PC-9 (cell line): ENCODE results near the gene TSPEAR. TPM values are rescaled to one million over a fixed set of nuclear protein-coding genes. Genes with fewer than 3 reads are reported as not detected.

ENCODE experiments used
- BruUV-seq: library from RNA; stranded (reverse); fragments of 400-500 nt; replicated peaks from 2 replicates; lab custom pipeline; 2021; lab: Mats Ljungman, UMichigan
- CTCF ChIA-PET: fragments of 300-600 bp; sonication (Branson Sonifier 250); formaldehyde crosslinking; loops from one replicate; lab custom pipeline; 2022; ENCODE audit warnings: antibody characterized with exemption; lab: Charles Lee
- POLR2A ChIA-PET: fragments of 300-600 bp; sonication (Branson Sonifier 250); formaldehyde crosslinking; loops from one replicate; lab custom pipeline; 2022; ENCODE audit warnings: antibody characterized with exemption; ENCODE audit not compliant: unreplicated experiment; lab: Charles Lee
- DNase-seq, 2 experiments: peaks; one replicate each; pipeline versions ENCODE4 v3.0.0 to v3.0.0-alpha.2; 2015 to 2022; ENCODE audit warnings: mixed read lengths in 1 of 2
- H2AFZ ChIP-seq: fragments of 200-600 bp; sonication (generic); 2 replicates; pipeline ENCODE4 v1.8.1; 2017; ENCODE audit warnings: antibody characterized with exemption
- H3F3A ChIP-seq: fragments of 200-600 bp; sonication (generic); 2 replicates; pipeline ENCODE4 v1.8.1; 2017; ENCODE audit warnings: antibody characterized with exemption, mild to moderate bottlenecking, low read depth; ENCODE audit not compliant: insufficient read depth
- H3K27ac ChIP-seq: fragments of 200-600 bp; sonication (generic); 2 replicates; pipeline ENCODE4 v1.6.1; 2016; ENCODE audit warnings: mixed run types
- H3K27me3 ChIP-seq: fragments of 200-600 bp; sonication (generic); 2 replicates; pipeline ENCODE4 v1.6.1; 2016; ENCODE audit warnings: low read depth, mixed run types; ENCODE audit not compliant: insufficient read depth
- H3K36me3 ChIP-seq: fragments of 200-600 bp; sonication (generic); 2 replicates; pipeline ENCODE4 v1.6.1; 2016; ENCODE audit warnings: low read depth, mixed run types
- H3K4me1 ChIP-seq: fragments of 200-600 bp; sonication (generic); replicated peaks from 2 replicates; pipeline ENCODE4 v1.6.1; 2016; ENCODE audit warnings: mixed run types; ENCODE audit not compliant: insufficient read depth
- H3K4me2 ChIP-seq: fragments of 200-600 bp; sonication (generic); 2 replicates; pipeline ENCODE4 v1.6.1; 2017; ENCODE audit warnings: mixed run types
- H3K4me3 ChIP-seq: fragments of 200-600 bp; sonication (generic); 2 replicates; pipeline ENCODE4 v1.6.1; 2016; ENCODE audit warnings: mixed run types
- H3K79me2 ChIP-seq: fragments of 200-600 bp; sonication (generic); 2 replicates; pipeline ENCODE4 v1.6.1; 2017; ENCODE audit warnings: low read depth, mixed run types
- H3K9me2 ChIP-seq: fragments of 200-600 bp; sonication (generic); 2 replicates; pipeline ENCODE4 v1.8.1; 2017; ENCODE audit warnings: mild to moderate bottlenecking; ENCODE audit not compliant: insufficient read depth
- H3K9me3 ChIP-seq: fragments of 200-600 bp; sonication (generic); 2 replicates; pipeline ENCODE4 v1.8.1; 2016; ENCODE audit warnings: low read depth; ENCODE audit not compliant: insufficient read depth
- H4K20me1 ChIP-seq: fragments of 200-600 bp; sonication (generic); 2 replicates; pipeline ENCODE4 v1.8.1; 2017; ENCODE audit not compliant: insufficient read depth
- EZH2 ChIP-seq: fragments of 200-600 bp; sonication (generic); IDR thresholded peaks from 2 replicates; pipeline ENCODE4 v1.8.0; 2017; ENCODE audit warnings: antibody characterized with exemption, low read depth
- intact Hi-C: fragments of 100-400 bp; cut with micrococcal nuclease; formaldehyde crosslinking; loops from one replicate; pipeline ENCODE4 v1.10.0; 2022; ENCODE audit not compliant: unreplicated experiment
- total RNA-seq: library from RNA; stranded (reverse); gene quantifications from 2 replicates; pipeline ENCODE4 v1.2.3, GENCODE V29; 2021
- TF ChIP-seq, protein P1 (sequence below): fragments of 200-600 bp; sonication (generic); conservative IDR thresholded peaks from 2 replicates; pipeline ENCODE4 v1.6.1; 2017; ENCODE audit warnings: mixed run types, antibody characterized with exemption, mild to moderate bottlenecking, moderate library complexity

Gene TSPEAR
- total RNA-seq, 1 experiment from 2014 or later = not detected

DNA sequence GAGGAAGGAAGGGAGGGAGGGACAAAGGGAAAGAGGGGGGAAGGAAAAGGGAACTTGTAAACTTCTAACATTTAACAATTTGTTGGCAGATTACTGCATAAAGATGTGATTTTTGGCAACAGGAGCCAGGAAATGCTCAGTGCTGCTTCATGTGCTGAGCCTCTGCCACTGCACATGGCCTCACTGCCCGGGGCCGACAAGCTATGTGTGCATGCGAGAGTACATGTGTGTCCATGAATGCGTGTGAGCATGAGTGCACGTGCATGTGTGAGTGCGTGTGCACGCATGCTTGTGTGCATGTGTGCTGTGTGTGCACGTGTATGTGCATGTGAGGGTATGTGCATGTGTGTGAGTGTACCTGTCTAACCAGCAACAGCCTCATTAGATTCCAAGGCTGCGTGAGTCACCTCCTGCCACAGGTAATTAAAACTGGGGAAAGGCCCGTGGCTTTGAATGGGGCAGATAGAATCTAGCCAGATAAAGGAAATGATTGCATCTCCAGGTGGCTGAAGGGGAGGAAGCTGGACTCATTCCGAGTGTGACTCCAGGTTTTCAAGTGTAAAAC, 41.4 kb upstream of the TSPEAR start:
- Histone ChIP-seq H3F3A (peaks cover 10% of the 10 kb centered on the region; the same call in 1 of the 2 replicates), H3K4me1 (peaks cover 19% of the 10 kb centered on the region), H3K4me3 (no peak overlapping the region), H3K9me3 (no peaks in the 10 kb centered on the region), H3K27me3 (no peaks in the 10 kb centered on the region), H3K27ac (no peak overlapping the region), H3K79me2 (no peaks in the 10 kb centered on the region), H4K20me1 (no peaks in the 10 kb centered on the region), H3K9me2 (no peaks in the 10 kb centered on the region), H2AFZ (no peak overlapping the region), H3K36me3 (no peaks in the 10 kb centered on the region), H3K4me2 (peak overlapping the region; percentile 70)
- TF ChIP-seq, protein P1, sequence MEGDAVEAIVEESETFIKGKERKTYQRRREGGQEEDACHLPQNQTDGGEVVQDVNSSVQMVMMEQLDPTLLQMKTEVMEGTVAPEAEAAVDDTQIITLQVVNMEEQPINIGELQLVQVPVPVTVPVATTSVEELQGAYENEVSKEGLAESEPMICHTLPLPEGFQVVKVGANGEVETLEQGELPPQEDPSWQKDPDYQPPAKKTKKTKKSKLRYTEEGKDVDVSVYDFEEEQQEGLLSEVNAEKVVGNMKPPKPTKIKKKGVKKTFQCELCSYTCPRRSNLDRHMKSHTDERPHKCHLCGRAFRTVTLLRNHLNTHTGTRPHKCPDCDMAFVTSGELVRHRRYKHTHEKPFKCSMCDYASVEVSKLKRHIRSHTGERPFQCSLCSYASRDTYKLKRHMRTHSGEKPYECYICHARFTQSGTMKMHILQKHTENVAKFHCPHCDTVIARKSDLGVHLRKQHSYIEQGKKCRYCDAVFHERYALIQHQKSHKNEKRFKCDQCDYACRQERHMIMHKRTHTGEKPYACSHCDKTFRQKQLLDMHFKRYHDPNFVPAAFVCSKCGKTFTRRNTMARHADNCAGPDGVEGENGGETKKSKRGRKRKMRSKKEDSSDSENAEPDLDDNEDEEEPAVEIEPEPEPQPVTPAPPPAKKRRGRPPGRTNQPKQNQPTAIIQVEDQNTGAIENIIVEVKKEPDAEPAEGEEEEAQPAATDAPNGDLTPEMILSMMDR = no peak; the same call in 1 of the 2 replicates
- TF ChIP-seq EZH2 = no peak
- BruUV-seq = no TSS peak
- ChIA-PET POLR2A (no interaction called here), CTCF (no interaction called here)
- intact Hi-C loops = no loop called here
- DNase-seq = peak; percentile 61 to 92

DNA sequence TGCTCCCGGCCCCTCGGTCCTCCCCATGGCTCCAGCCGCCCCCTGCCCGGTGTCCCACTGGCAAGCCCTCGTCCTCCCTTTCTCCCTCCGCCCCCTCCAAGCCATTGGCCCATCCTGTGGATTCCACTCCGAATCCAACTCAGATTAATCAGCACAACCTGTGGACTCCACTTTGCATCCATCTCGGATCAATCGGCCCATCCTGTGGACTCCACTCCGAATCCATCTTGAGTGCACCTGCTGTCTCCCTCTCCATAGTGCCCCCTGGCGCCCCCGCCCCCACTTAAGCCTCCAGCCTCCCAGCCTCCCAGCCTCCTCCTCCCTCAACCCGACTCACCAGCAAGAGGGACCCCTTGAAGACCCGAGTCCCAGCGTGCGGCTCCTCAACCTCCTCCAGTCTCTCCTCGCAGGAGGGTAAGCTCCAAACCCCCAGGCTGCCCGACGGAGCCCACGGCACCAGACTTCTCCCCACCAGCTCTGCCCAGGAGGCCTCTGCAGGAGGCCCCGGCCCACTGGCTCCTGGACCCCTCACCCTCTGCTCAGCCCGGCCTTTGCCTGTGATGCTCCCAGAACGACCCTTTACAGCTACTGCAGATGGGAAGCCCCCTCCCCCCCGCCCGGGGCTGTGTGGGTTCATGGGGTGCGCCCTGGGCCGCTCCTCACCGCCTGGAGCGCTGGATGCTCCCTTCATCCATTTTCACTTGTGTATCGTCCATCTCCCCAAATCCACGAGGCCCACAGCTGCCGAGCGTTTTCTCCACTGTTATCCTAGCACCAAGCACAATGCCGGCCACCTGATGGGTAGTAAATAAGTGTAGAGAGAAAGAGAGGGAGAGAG, 40.6 kb upstream of the TSPEAR start:
- H2AFZ ChIP-seq = no peak overlapping the region

DNA sequence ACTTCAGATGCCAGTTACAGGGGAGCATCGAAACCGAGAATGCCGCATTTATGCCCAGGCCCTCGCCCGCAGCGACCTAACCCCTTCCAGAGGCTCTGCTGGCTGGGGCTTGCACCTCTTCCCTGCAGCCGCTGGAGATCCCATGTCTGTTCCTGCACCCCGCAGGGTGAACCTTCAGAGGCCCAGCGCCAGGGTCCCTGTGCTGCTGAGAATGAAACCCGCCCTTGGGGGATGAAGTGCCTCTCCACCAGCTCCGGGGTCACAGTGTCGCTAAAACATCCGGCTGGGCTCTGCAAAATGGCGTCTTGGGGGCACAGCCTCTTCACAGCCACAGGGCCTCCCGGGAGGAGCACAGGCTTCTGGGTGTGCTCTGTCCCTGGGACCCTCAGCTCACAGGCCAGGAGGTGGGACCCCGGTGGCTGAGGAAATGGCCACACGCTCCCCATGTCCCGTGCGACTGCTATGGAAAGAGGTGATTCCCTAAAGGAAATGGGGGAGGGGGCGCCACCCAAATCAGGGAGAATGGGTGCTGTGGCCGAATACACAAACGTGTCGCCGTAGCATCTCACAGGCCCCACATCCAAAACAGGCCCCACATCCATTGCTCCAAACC, 39.9 kb upstream of the TSPEAR start:
- no peaks in the 10 kb centered on the region for H3K9me2 ChIP-seq
- peaks cover 19% of the 10 kb centered on the region for H3K4me1 ChIP-seq
- TF ChIP-seq EZH2 = no peak
- TF ChIP-seq, protein P1 = no peak
- H2AFZ ChIP-seq = no peak overlapping the region
- H3K4me3 ChIP-seq = no peak overlapping the region
- peaks cover 10% of the 10 kb centered on the region; the same call in 1 of the 2 replicates for H3F3A ChIP-seq
- H3K27me3 ChIP-seq = no peaks in the 10 kb centered on the region
- no peak overlapping the region for H3K4me2 ChIP-seq
- H3K9me3 ChIP-seq = no peaks in the 10 kb centered on the region
- H3K79me2 ChIP-seq = no peaks in the 10 kb centered on the region
- H3K36me3 ChIP-seq = no peaks in the 10 kb centered on the region
- CTCF ChIA-PET = interaction anchor here (0.6 kb wide), 1 partner anchor 393 kb away, joined by 3 read pairs; no protein-coding TSS in a partner anchor
- POLR2A ChIA-PET = no interaction called here
- no peak overlapping the region for H3K27ac ChIP-seq
- no peak for DNase-seq
- BruUV-seq = no TSS peak
- H4K20me1 ChIP-seq = no peaks in the 10 kb centered on the region
- intact Hi-C loops = no loop called here

More for the DNA sequence above, 40.6 kb upstream of the TSPEAR start:
- CTCF ChIA-PET = no interaction called here
- Histone ChIP-seq H3K4me1 (peaks cover 19% of the 10 kb centered on the region), H3K27me3 (no peaks in the 10 kb centered on the region), H3K79me2 (no peaks in the 10 kb centered on the region), H3K9me2 (no peaks in the 10 kb centered on the region), H3K9me3 (no peaks in the 10 kb centered on the region), H4K20me1 (no peaks in the 10 kb centered on the region), H3K27ac (no peak overlapping the region), H3K4me3 (no peak overlapping the region), H3K36me3 (no peaks in the 10 kb centered on the region), H3F3A (peaks cover 10% of the 10 kb centered on the region; the same call in 1 of the 2 replicates), H3K4me2 (peak overlapping the region; percentile 70; the same call in 1 of the 2 replicates)
- POLR2A ChIA-PET = no interaction called here
- intact Hi-C loops = no loop called here
- no TSS peak for BruUV-seq
- TF ChIP-seq EZH2 = no peak
- TF ChIP-seq, protein P1 = no peak
- no peak for DNase-seq
